Stimulated activated CD4-positive, alpha-beta T cell treated with anti-CD3 and anti-CD28 coated beads, Interleukin-2, amount 100 ng/mL, for 48 hours (primary cell): ENCODE measurements around the gene SWAP70.

Source experiments
- DNase-seq, 2 donors: peaks; one replicate each; pipeline ENCODE4 v3.0.0-alpha.2; 2020

Gene SWAP70

DNA sequence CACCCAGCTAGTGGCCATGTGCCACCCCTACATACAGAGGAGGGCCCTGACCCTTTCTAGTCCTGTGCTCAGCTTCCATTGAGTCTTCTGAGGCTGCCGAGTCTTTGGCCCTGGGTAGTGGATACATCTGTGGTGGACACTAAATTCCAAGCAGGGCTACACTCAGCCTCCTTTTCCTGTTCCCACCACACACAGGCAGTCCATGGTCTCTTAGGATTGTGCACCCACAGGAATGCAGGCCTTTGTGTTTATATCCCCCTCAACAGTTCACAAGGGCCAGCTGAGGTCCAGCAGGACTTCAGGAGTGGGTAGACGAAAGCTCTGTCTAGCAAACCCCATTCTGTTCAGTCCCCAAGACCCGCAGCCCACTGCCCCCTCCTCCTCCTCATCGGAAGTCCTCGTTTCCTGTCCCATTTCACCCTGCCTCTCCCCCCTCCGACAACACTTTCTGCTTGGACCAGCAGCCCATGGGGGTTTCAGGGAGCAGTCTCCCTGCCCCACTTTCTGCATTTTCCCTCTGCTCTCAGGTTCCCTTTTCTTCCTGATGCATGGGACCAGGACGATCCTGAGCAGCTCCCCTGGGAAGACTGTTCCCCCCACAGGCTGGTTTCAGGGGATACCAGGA, 91.8 kb downstream of the SWAP70 start:
- DNase-seq: no peak

DNA sequence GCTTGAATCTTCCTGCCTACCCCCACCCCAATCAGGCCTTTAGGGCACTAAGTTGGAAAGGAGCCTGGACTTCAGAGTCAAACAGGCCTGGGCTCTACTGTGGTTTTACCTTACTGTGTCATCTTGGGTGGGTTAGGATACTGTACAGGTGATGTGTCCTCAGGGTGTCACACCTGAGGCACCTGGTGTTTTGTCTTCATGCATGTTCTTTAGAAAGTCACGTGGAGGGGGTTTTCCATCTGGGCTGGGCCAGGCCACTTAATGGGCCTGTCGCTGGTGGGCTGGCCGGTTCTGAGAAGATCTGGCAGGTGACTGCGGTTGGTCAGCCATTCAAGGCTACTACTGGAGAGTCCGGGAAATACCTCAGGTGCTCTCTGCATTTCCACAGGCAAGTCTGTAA, 92.6 kb downstream of the SWAP70 start:
- no peak for DNase-seq

GRCh38 chr11:9756878-9757277, 93.0 kb downstream of the SWAP70 start:
- no peak for DNase-seq

- DNase-seq: peak; percentile 89 to 95
These were observed 94.1 kb downstream of the SWAP70 start for GRCh38 chr11:9757809-9758636.

DNA sequence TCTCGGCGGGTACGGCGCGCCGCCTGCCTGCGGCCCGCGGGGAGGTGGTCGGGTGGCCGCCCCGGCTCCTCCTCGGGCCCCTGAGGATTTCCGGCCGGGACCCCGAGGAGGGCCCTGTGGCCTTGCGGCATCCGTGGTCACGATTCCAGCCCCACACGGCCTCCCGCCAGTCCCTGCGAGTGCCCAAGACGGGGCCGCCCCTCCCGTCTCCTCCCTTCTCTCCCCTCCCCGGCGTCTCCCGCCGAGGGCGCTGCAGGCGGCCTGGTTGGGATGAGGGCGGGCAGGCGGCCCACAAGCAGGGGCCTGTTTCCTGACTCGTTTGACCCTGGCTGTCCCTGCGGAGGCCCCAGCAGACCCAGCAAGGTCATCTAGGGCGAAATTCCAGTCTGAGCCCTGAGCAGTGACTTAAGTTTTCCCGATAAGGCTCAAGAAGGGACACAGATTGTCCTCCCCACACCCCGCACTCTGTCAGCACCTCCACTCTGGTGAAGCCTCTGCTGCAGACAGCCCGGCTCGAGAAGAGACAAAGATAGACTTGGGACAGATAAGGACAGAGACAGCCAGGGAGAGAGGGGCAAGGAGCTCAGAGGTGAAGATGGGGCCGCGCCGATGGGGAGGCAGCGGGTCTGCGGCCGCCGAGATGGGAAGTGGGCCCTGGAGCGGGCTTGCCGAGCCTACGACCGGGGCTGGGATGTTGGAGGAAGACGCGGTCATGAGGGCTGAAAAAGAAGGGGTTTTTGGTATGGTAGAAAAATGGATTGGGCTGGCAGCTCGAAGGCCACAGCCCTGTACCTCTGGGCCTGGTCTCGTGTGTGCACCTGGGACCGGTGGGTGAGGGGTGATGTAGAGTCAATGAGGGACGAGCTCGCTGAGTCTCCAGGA, 95.0 kb downstream of the SWAP70 start:
- peak; percentile 41 to 46 for DNase-seq

GRCh38 chr11:9759519-9760192, 95.8 kb downstream of the SWAP70 start:
- DNase-seq: peak; percentile 83 to 85

DNA sequence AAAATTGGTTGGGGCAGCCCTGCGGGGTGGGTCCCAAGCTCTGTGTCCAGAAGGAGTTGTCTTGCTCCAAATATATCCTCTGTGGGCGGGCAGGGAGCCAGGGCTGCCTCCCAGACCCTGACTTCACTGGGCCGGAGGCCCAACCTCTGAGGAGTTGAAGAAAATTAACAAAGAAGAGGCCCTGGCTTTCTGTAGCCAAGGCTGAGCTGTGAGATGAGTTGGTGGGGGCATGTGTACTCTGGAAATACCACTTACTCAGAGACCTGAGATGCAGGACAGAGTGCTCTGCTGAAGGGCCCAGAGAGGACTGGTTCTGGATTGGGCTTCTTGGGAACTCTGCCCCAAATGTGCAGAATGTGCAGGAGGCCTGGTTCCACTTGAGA, 96.3 kb downstream of the SWAP70 start:
- no peak for DNase-seq

DNA sequence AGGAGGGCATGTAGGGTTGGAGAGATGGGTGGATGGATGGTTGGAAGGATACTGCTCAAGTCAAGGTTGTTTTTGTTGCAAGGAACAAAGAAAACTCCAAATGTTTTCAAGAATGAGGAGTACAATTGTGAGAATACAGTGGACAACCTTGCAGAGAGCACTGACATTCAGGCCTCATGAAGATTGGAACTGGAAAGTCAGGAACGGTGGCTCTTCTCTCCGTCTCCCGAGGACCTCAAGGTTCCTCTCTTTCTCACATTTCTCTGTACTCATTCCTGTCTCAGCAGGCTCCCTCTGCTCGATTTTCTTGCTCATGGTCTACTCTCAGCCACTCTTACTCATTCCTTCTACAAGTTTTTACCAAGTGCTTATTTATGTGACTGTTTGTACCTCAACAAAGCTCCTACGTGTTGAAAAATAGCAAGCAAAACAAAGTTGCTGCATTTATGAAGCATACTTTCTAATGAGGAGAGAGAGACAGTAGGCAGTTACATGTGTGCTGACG, 97.6 kb downstream of the SWAP70 start:
- no peak for DNase-seq

DNA sequence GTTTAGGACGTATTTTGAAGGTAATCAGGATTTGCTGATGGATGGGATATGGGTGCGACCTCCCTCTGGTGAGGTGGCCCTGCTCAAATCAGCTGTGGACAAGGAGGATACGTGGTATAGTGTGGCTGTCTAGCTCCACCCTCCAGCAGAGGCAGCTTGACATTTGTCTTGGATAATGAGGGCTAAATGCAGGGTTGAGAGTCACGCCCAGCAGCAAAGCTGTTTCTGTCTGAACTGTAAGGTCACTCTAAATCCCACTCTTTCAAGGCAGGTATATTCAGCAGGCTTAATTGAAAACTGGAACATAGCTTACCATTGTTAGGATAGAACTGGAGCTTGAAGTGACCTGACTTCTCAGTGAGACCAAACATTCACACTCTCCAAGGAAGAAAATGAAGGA, 98.7 kb downstream of the SWAP70 start:
- DNase-seq: no peak

DNA sequence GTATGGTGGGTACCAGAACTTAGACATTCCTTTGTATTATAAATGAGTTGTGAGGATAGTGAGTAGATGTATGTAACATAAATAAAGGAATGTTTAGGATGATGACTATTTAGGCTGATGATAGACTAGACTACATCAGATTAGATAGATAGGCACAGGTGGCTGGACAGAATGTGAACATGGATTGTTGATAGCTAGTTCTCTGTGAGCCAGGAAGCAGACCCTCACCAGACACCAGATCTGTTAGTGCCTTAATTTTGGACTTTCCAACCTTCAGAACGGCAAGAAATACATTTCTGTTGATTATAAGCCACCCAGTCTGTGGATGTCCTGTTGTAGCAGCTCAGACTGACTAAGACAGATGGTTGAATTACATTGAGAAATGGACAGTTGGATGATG, 99.4 kb downstream of the SWAP70 start:
- no peak for DNase-seq

- DNase-seq: no peak
These were observed 101.6 kb downstream of the SWAP70 start for GRCh38 chr11:9765320-9766101.

- no peak for DNase-seq
These were observed 105.7 kb downstream of the SWAP70 start for GRCh38 chr11:9769621-9770020.

DNA sequence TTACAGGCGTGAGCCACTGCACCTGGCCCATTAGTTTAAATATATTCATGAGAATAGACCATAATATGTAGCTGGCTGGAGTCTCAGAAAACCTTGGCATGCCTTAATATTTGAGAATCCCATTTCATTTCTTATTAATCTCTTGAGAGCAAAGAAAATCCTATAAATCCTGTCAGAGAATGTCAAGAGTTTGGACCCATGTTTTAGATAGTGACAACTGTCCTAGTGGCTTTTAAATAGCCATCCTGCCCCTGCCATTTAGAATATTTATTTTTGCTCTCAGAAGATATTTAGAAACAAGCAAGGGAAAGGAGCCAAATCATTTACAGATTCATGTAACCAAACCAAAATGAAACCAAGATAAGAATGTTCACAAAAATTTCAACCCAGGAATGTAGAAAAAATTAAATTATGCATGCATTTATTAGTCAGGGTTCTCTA, 107.2 kb downstream of the SWAP70 start:
- no peak for DNase-seq

- DNase-seq: no peak
These were observed 108.3 kb downstream of the SWAP70 start for GRCh38 chr11:9772218-9772617.

DNA sequence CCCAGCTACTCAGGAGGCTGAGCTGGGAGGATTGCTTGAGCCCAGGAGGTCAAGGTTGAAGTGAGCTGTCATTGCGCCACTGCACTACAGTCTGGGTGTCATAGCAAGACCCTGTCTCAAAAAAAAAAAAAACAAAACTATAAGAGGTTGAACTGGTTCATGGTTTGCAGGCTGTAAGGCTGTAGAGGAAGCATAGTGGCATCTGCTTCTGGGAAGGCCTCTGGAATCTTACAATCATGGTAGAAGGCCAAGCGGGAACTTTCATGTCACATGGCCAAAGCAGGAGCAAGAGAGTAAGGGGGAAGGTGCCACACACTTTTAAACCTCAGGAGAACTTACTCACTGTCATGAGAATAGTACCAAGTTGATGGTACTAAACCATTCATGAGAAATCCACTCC, 109.6 kb downstream of the SWAP70 start:
- no peak for DNase-seq

DNA sequence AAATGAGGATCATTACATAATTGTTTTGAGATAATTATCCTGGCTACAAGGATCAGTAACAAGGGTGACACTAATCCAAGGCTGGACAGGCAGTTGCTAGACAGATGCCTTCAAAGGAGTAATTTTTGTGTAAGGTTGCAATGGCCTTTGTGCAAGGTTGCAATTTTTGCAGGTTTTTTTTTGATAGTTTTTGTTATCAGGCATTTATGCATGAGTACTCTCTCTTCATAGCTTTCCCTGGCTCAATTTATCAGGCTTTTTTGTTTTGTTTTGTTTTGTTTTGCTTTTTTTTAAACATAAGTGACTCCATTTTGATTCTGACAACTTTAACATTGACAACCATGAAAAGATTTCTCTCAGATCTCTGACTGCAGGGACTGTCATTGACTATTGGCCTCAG, 110.2 kb downstream of the SWAP70 start:
- no peak for DNase-seq

GRCh38 chr11:9774591-9775397, 110.9 kb downstream of the SWAP70 start:
- DNase-seq: no peak

- DNase-seq: no peak
These were observed 111.5 kb downstream of the SWAP70 start for GRCh38 chr11:9775398-9775779.

DNA sequence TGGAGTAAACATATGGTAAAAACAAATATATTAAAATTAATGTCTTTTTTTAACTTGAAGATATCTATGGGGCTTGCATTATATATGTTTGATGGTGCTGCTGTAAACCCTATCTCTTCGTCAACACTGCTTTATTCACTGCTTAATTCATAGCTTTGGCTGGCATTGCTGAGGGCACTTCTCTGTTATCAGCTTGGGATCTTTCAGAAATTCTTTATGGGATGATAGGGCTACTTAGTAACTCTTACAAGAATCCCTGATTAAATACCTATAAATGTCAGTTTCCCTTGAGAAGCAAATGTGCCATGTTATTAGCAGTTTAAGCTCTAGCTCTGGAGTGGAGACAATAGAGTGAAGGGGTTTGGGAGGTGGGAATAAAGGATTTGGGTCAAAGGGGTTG, 112.3 kb downstream of the SWAP70 start:
- no peak for DNase-seq

- DNase-seq: no peak
These were observed 113.2 kb downstream of the SWAP70 start for GRCh38 chr11:9777066-9777465.

GRCh38 chr11:9777525-9777924, 113.6 kb downstream of the SWAP70 start:
- no peak for DNase-seq
